Activated CD4-positive, alpha-beta T cell treated with anti-CD3 and anti-CD28 coated beads, Interleukin-2, amount 50 U/mL, for 16 hours (primary cell): Measurements from ENCODE around the gene ITGB2.

Experiments used
- DNase-seq: peaks from one replicate; pipeline ENCODE4 v3.0.0-alpha.2; 2020

Gene ITGB2

GRCh38 chr21:44862869-44863685 lies 57.6 kb downstream of the ITGB2 start:
- no peak for DNase-seq

DNA sequence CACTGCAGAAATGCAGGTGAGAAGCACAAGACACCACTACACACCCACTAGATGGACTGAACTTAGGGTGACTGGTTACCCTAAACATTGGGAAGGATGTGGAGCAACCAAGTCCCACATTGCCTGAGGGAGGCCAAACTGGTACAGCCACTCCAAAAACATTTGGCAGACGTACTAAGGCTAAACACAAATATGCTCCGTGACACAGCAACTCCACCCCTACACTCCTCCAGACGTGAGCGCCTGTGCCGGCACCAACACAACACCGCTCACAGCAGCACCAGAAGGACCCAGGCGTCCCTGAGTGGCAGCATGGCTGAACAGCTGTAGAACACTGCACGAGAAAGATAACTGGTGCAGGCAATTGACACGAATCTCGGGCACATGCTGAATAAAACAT lies 61.9 kb downstream of the ITGB2 start:
- no peak for DNase-seq

DNA sequence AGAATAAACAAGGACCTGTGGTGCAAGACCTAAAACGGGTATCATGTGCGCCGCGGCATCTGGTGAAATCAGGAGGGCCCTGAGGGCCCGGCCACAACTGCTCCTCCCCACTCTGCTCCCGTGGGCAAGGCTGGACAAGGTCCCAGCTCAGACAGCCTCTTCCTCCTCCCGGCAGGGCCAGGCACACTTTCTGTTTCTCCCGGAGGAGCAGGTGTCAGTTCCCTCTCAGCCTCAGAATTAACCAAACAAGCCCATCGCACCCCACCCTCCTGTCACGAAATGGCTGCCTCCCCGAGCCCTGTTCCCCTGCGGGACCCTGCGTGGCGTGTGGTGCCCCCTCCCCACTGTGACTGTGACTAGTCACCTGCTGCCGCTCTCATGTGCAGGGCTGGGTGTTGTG lies 62.4 kb downstream of the ITGB2 start:
- no peak for DNase-seq

DNA sequence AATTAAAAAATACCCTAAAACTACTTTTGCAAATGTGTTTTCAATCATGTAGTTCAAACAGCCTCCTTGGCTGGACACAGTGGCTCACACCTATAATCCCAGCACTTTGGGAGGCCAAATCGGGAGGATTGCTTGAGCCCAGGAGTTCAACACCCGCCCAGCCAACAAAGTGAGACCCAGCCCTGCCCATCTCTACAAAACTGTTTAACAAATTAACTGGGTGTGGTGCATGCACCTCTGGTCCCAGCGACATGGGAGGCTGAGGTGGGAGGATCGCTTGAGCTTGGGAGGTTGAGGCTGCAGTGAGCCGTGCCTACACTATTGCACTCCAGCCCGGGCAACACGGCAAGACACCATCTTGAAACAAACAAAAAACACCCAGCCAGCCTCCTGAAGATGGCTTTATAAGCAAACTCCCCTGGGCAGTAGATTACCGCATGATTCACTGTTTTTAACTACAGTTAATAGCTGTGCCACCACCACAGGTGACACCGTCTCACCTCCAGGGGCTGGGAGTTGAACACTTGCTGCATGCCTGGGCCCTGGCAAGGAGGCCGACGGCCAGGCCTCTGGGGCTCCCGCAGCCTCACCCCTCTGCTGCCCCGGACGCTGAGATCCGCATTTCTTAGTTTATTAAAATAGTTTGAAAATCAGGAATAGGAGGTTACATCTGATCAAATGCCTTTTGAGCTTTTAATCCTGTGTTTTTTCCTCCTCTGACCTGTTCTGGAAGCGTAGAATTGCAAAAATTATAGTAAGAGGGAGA lies 63.4 kb downstream of the ITGB2 start:
- no peak for DNase-seq

GRCh38 chr21:44856131-44856530 lies 64.6 kb downstream of the ITGB2 start:
- DNase-seq, result no peak

DNA sequence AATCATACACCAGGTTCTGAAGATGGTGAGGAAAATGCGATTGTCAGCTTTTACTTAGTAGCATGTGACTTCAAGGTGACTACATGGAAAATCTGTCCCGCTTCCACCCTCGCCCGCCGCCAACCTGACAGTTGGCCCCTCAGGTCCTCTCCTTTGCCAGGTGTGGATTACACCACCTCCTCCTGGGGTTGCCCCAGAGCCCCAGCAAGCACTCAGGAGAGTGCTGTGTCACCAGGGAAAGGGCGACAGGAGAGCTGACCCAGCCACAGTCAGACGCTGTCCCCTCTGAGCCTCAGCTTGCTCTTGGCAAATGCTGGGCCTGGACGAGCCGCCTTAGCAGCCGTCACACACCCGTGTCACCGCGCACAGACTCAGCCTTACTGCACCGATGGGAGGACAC lies 65.1 kb downstream of the ITGB2 start:
- no peak for DNase-seq

DNA sequence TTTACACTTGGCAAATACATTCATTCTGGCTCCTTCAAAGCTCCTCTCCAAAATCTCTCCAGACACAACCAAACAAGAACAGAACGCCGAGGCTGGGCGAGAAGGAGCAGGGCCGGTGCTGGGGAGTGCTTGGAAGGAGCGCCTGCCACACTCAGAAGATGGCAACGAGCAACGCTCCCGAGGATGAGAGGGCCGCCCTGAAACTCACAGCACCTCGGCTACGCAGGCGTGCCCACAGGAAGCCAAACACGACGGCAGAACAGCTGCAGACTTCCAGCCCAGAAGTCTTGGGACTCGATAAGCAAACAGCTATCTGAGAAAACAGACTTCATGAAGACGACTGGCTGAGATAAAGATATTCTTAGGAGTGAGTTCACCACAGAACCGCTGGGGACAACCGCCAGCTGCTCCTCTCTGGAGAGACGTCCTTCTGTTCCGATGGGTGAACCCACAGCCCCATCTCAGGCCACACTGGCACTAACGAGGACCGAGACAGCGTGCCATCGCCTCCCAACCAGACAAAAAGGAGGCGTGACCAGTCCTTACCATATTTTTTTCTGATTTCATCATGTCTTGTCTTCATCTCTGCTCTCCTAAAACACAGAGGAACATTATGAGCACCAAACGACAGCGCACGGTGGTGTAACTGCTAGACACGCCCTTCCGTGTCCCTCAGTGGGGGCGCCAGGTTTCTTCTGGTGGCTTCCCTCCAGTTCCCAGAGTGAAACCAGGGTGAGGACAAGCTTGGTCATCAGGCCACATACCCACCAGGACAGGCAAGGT lies 65.8 kb downstream of the ITGB2 start:
- no peak for DNase-seq

DNA sequence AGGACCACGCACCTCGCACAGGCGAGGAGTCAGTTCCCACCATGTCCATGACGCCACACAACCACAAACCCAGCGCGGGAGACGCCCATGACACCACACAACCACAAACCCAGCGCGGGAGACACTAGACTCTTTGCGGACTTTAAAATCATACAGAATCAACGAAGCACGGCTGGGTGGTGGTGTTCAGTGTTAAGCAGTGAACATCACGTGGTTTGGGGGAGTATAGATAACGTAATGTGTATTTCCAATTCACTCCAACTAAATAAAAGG lies 66.4 kb downstream of the ITGB2 start:
- DNase-seq, result no peak

DNA sequence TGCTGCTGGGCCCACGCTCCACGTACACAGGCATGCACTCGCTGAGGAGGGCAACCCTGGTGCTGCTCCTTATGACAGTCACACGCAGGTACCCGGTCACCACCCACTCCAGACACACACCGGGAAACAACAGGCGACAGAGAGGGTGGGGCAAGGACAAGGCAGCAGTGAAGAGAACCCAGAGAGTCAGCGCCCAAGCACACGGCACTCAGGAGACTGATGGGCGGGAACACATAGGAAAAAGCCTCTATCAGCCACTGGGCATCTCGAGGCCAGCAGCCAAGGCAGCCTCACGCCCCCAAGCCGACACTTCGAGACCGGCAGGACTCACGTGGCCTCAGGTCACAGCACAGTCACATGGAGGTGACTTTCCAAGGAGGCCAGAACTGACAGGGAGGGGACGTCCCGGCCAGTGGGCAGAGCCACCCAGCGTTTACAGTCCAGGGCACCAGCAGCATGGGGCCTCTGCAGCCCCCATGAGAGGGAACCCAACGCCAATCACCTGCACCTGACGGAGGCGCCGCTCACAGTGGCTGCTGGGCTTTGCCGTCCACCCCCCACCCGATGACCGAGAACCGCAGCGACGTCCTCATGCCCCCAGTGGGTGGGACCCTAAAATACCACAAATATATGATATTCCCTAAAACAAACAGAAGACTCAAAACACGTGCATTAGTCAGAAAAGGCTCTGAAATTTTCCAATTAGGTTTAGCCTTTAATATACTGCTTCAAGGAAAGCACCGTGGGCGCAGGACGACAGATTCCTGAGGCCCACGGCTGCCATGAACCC lies 66.9 kb downstream of the ITGB2 start:
- no peak for DNase-seq

GRCh38 chr21:44850905-44851657 lies 69.6 kb downstream of the ITGB2 start:
- no peak for DNase-seq

DNA sequence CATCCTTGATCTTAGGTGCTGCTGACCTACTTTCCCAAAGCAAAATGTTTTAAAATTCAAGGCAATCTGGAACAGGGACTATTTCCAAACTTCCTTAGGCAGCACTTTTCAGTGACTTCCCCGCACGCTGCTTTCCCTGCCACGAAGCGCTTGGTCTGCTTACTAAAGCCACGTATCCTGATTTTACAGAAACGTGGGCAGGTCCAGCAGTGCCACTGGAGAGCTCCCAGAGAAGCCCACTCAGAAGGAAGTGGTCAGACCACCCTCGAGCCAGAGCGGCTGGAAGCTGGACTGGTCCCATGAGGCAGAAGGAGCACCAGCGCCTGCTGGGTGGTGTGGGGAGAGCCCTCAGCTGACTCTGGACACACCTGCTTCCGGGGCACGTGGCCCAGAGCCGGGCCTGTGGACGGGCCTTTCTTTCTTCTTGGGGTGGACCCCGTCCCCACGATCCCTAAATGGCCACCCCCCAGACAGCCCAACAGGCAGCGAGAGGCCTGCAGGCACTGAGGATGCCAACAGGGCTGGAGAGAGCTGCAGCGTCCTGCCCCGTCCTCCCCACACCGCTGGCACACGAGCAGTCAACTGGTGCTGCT lies 70.4 kb downstream of the ITGB2 start:
- no peak for DNase-seq

DNA sequence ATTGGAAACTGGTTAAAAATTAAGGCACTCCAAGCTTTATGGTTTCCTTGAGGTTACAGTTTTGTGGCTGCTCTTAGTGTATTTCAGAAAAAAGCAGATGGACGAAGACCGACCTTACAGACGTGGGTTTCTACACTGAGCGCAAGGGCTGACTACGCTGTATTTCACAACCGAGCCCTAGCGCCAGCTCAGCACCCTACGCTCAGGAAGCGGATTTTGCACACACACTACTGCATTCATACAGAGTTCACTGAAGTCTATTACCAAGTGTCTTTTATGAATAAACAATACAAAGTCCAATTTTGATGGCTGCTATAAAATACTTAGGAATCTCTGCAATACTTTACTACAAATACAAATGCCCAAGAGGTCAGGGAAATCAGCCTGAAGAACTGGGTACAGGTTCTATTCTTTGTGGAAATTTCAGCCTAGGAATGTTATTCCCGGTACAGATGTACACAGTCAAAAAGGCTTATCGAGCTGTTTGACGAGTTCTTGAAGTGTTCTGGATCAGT lies 71.0 kb downstream of the ITGB2 start:
- DNase-seq, result no peak

DNA sequence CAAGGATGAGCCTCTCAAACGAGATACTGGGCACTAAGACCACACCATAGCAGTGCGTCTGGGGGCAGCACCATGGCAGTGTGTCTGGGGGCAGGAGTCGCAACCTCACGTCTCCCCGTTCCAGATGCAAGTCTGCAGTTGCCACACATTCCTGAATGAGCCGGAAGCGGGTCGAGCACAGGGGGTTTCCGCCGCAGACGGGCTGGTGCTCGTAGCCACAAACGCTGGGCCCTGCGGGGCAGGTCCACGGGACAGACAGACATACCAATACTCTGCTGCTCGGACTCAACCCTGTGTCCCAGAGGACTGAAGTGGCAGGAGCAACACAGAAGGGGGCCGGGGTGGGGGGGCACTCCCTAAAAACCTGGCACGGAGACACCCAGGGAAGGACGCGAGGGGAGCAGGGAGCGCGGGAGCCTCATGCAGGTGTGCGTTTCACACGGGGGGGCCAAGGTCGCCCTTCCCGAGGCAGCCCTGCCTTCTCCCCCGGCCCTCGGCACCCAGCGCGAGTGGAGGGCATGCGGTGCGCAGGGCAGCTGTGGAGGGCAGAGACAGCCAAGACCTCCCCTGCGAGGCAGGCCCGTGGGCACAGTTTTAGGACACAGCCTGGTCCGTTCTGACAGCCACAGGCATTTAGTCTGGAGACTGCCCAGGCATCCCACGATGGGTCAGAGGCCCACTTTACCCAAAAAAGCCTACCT lies 71.7 kb downstream of the ITGB2 start:
- DNase-seq, result no peak

- no peak for DNase-seq
Observed at GRCh38 chr21:44847261-44848056, 73.2 kb downstream of the ITGB2 start.

GRCh38 chr21:44846485-44847260 lies 74.0 kb downstream of the ITGB2 start:
- DNase-seq, result no peak

GRCh38 chr21:44846224-44846484 lies 74.5 kb downstream of the ITGB2 start:
- DNase-seq, result no peak

GRCh38 chr21:44845418-44846223 lies 75.1 kb downstream of the ITGB2 start:
- peak; percentile 59 for DNase-seq

- DNase-seq, result no peak
Observed at GRCh38 chr21:44844256-44844655, 76.4 kb downstream of the ITGB2 start.
